ENCODE measurements around the gene MPDZ. TPM values are rescaled to one million over a fixed set of nuclear protein-coding genes. Genes with fewer than 3 reads are reported as not detected.

MPDZ gene
- total RNA-seq, 1 experiment from 2014 or later = 16.6 TPM

DNA sequence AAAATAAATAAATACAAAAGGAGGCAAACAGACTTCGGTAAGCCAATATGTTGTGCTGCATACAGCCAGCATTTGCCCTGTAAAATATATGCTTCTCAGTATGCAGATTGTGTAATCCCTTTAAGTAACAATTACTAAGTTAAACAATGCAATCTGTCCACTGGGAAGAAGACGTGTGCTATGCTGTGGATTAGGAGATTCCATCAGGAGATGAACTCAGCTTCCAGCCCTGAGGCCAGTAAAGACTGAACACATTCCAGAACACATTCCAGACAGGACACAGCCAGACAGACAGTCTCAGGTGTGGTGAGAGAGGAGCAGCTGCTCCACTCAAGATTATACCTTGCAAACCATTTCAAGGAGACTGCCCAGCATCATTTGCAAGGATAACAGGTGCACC, 97.8 kb downstream of the MPDZ start:
- POLR2A ChIA-PET = no interaction called here
- in situ Hi-C loops (cut with HindIII; ENCODE audit: low pct_unique_long_range_greater_than_20kb, low sequenced_read_pairs) (no loop called here), intact Hi-C loops (cut with micrococcal nuclease; ENCODE audit: unreplicated experiment) (no loop called here)
- CTCF ChIA-PET = no interaction called here
- no peak for ATAC-seq
- Histone ChIP-seq H3K27ac (ENCODE audit: low read length) (no peak overlapping the region), H3K36me3 (ENCODE audit: control insufficient read depth, insufficient read depth, low read length) (no peaks in the 10 kb centered on the region; the same call in 1 of the 2 replicates), H3K27me3 (ENCODE audit: control insufficient read depth, insufficient read depth, low read length) (no peaks in the 10 kb centered on the region), H3K4me3 (ENCODE audit: low read depth in 2 of 2, low read length in 2 of 2) (no peak overlapping the region), H3K4me1 (ENCODE audit: control insufficient read depth, insufficient read depth, low read length) (no peaks in the 10 kb centered on the region), H3K9me3 (ENCODE audit: control insufficient read depth, insufficient read depth, low read depth, low read length) (no peaks in the 10 kb centered on the region)
- no TSS peak for BruUV-seq (replicated peaks)
- no peak for DNase-seq (ENCODE audit: low read depth, low spot score)
- TF ChIP-seq SIN3A (IDR thresholded peaks at IDR 0.05; ENCODE audit: borderline replicate concordance, insufficient read depth, low read depth, low read length) = no peak
- TF ChIP-seq, protein P1, sequence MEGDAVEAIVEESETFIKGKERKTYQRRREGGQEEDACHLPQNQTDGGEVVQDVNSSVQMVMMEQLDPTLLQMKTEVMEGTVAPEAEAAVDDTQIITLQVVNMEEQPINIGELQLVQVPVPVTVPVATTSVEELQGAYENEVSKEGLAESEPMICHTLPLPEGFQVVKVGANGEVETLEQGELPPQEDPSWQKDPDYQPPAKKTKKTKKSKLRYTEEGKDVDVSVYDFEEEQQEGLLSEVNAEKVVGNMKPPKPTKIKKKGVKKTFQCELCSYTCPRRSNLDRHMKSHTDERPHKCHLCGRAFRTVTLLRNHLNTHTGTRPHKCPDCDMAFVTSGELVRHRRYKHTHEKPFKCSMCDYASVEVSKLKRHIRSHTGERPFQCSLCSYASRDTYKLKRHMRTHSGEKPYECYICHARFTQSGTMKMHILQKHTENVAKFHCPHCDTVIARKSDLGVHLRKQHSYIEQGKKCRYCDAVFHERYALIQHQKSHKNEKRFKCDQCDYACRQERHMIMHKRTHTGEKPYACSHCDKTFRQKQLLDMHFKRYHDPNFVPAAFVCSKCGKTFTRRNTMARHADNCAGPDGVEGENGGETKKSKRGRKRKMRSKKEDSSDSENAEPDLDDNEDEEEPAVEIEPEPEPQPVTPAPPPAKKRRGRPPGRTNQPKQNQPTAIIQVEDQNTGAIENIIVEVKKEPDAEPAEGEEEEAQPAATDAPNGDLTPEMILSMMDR (IDR thresholded peaks at IDR 0.05) = no peak

DNA sequence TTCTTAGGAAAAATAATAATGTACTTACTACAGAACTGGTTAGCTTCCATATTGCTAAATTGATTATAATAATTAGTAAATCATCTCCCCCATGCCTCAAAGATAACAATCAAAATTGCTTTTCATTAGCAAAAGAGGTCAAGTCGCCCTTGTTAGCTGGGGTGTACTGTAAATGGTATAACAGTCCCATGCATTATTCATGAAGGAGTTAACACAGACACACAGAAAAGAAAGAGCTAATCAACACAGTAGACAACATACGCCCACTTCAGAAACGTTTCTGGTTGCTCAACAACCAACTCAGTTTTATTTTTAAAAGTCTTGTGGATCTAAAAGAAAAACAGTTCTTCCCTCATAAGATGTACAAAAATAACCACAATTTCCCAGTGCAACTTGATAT, 100.2 kb downstream of the MPDZ start:
- intact Hi-C loops (cut with micrococcal nuclease; ENCODE audit: unreplicated experiment) = no loop called here
- in situ Hi-C loops (cut with HindIII; ENCODE audit: low pct_unique_long_range_greater_than_20kb, low sequenced_read_pairs) = no loop called here
- BruUV-seq (replicated peaks) = no TSS peak
- DNase-seq (ENCODE audit: low read depth, low spot score) = no peak
- TF ChIP-seq SIN3A (IDR thresholded peaks at IDR 0.05; ENCODE audit: borderline replicate concordance, insufficient read depth, low read depth, low read length) (no peak), POLR2AphosphoS5 (IDR thresholded peaks at IDR 0.05; ENCODE audit: low read depth, low read length) (no peak), TCF7L2 (IDR thresholded peaks at IDR 0.05; ENCODE audit: low read depth, low read length) (no peak)
- TF ChIP-seq, protein P2, sequence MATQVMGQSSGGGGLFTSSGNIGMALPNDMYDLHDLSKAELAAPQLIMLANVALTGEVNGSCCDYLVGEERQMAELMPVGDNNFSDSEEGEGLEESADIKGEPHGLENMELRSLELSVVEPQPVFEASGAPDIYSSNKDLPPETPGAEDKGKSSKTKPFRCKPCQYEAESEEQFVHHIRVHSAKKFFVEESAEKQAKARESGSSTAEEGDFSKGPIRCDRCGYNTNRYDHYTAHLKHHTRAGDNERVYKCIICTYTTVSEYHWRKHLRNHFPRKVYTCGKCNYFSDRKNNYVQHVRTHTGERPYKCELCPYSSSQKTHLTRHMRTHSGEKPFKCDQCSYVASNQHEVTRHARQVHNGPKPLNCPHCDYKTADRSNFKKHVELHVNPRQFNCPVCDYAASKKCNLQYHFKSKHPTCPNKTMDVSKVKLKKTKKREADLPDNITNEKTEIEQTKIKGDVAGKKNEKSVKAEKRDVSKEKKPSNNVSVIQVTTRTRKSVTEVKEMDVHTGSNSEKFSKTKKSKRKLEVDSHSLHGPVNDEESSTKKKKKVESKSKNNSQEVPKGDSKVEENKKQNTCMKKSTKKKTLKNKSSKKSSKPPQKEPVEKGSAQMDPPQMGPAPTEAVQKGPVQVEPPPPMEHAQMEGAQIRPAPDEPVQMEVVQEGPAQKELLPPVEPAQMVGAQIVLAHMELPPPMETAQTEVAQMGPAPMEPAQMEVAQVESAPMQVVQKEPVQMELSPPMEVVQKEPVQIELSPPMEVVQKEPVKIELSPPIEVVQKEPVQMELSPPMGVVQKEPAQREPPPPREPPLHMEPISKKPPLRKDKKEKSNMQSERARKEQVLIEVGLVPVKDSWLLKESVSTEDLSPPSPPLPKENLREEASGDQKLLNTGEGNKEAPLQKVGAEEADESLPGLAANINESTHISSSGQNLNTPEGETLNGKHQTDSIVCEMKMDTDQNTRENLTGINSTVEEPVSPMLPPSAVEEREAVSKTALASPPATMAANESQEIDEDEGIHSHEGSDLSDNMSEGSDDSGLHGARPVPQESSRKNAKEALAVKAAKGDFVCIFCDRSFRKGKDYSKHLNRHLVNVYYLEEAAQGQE (IDR thresholded peaks at IDR 0.05; ENCODE audit: insufficient read depth in 1 of 2, low read depth in 2 of 2, low read length in 1 of 2) = no peak
- TF ChIP-seq, protein P1 (IDR thresholded peaks at IDR 0.05) = no peak
- Histone ChIP-seq H3K4me3 (ENCODE audit: low read depth in 2 of 2, low read length in 2 of 2) (no peak overlapping the region), H3K27me3 (ENCODE audit: control insufficient read depth, insufficient read depth, low read length) (no peaks in the 10 kb centered on the region), H3K9me3 (ENCODE audit: control insufficient read depth, insufficient read depth, low read depth, low read length) (no peaks in the 10 kb centered on the region), H3K4me1 (ENCODE audit: control insufficient read depth, insufficient read depth, low read length) (no peaks in the 10 kb centered on the region), H3K27ac (ENCODE audit: low read length) (no peak overlapping the region), H3K36me3 (ENCODE audit: control insufficient read depth, insufficient read depth, low read length) (no peaks in the 10 kb centered on the region; the same call in 1 of the 2 replicates)
- ATAC-seq = no peak
- ChIA-PET CTCF (no interaction called here), POLR2A (no interaction called here)
